GM19463 (cell line): ENCODE data around the gene ATP5F1B.

Source experiments
- ATAC-seq: cut with Tn5 transposase; IDR thresholded peaks from one replicate; pipeline ENCODE4 v1.9.1; 2021; ENCODE audit warnings: mild to moderate bottlenecking, moderate library complexity; ENCODE audit not compliant: unreplicated experiment

The ATP5F1B gene

GRCh38 chr12:56645717-56646446 is at the start of gene ATP5F1B:
TSS of gene ATP5F1B (minus strand) at chr12:56645984. CDS start at chr12:56645963, 21 bp downstream.
- peak; percentile 98 for ATAC-seq

GRCh38 chr12:56694161-56694560 is 48.4 kb upstream of the ATP5F1B start:
- no peak for ATAC-seq

GRCh38 chr12:56688846-56689109 is 43.0 kb upstream of the ATP5F1B start:
- peak; percentile 0 for ATAC-seq

- ATAC-seq: peak; percentile 59
Measured at GRCh38 chr12:56688129-56688845, 42.5 kb upstream of the ATP5F1B start, which contains the start of gene PTGES3. TSS of gene PTGES3 (minus strand) at chr12:56688284. CDS start at chr12:56687999, 285 bp downstream.

- no peak for ATAC-seq
Measured at GRCh38 chr12:56687223-56688128, 41.7 kb upstream of the ATP5F1B start.

- no peak for ATAC-seq
Measured at GRCh38 chr12:56684745-56685359, 39.1 kb upstream of the ATP5F1B start.

- no peak for ATAC-seq
Measured at GRCh38 chr12:56682323-56682722, 36.5 kb upstream of the ATP5F1B start.

GRCh38 chr12:56679883-56680575 is 34.2 kb upstream of the ATP5F1B start:
- ATAC-seq: no peak

- ATAC-seq: no peak
Measured at GRCh38 chr12:56678852-56679251, 33.1 kb upstream of the ATP5F1B start.

GRCh38 chr12:56677680-56678079 is 31.9 kb upstream of the ATP5F1B start:
- ATAC-seq: no peak

- no peak for ATAC-seq
Measured at GRCh38 chr12:56676851-56677580, 31.2 kb upstream of the ATP5F1B start.

GRCh38 chr12:56671608-56672007 is 25.8 kb upstream of the ATP5F1B start:
- no peak for ATAC-seq

GRCh38 chr12:56670836-56671235 is 25.1 kb upstream of the ATP5F1B start:
- no peak for ATAC-seq

GRCh38 chr12:56668197-56668457 is 22.3 kb upstream of the ATP5F1B start:
- ATAC-seq: no peak

- no peak for ATAC-seq
Measured at GRCh38 chr12:56661979-56662638, 16.3 kb upstream of the ATP5F1B start.

- no peak for ATAC-seq
Measured at GRCh38 chr12:56661560-56661959, 15.8 kb upstream of the ATP5F1B start.

GRCh38 chr12:56658921-56659320 is 13.1 kb upstream of the ATP5F1B start:
- no peak for ATAC-seq

- ATAC-seq: no peak
Measured at GRCh38 chr12:56657416-56658379, 11.9 kb upstream of the ATP5F1B start.
